Sigmoid colon (tissue), 4 donors: Measurements from ENCODE around the gene RAB3D.

Experiments used
- CTCF ChIP-seq, 4 experiments: fragments of 450-650 bp in 3 of 4; fragments of 200-600 bp in 1 of 4; IDR thresholded peaks; one replicate each; pipeline ENCODE4 v1.5.1; 2016 to 2019; ENCODE audit warnings: antibody characterized with exemption in 4 of 4, mild to moderate bottlenecking in 3 of 4, moderate library complexity in 2 of 4
- POLR2AphosphoS5 ChIP-seq, 4 donors: sonication (generic); formaldehyde crosslinking; IDR thresholded peaks; one replicate each; pipeline ENCODE4 v1.6.1; 2017; ENCODE audit warnings: antibody characterized with exemption in 4 of 4

- TF ChIP-seq CTCF (IDR thresholded peaks at IDR 0.05) (no peak), POLR2AphosphoS5 (IDR thresholded peaks at IDR 0.05) (no peak)
Measured at GRCh38 chr19:11347546-11348039, 8.1 kb upstream of the RAB3D start.
